GM12891 (cell line): Measurements from ENCODE around the gene TIAM2.

ENCODE experiments used
- POLR2A ChIP-seq: IDR thresholded peaks from 2 replicates; pipeline ENCODE4 v1.6.1; 2011; ENCODE audit warnings: low read depth, low read length, control low read depth
- POLR2AphosphoS5 ChIP-seq: IDR thresholded peaks from 2 replicates; pipeline ENCODE4 v1.6.1; 2011; ENCODE audit warnings: low read depth, low read length, control low read depth
- SPI1 ChIP-seq: IDR thresholded peaks from 2 replicates; pipeline ENCODE4 v1.6.1; 2011; ENCODE audit warnings: low read depth, low read length, control low read depth
- TAF1 ChIP-seq: IDR thresholded peaks from 2 replicates; pipeline ENCODE4 v1.6.1; 2011; ENCODE audit warnings: low read depth, low read length, control low read depth

DNA sequence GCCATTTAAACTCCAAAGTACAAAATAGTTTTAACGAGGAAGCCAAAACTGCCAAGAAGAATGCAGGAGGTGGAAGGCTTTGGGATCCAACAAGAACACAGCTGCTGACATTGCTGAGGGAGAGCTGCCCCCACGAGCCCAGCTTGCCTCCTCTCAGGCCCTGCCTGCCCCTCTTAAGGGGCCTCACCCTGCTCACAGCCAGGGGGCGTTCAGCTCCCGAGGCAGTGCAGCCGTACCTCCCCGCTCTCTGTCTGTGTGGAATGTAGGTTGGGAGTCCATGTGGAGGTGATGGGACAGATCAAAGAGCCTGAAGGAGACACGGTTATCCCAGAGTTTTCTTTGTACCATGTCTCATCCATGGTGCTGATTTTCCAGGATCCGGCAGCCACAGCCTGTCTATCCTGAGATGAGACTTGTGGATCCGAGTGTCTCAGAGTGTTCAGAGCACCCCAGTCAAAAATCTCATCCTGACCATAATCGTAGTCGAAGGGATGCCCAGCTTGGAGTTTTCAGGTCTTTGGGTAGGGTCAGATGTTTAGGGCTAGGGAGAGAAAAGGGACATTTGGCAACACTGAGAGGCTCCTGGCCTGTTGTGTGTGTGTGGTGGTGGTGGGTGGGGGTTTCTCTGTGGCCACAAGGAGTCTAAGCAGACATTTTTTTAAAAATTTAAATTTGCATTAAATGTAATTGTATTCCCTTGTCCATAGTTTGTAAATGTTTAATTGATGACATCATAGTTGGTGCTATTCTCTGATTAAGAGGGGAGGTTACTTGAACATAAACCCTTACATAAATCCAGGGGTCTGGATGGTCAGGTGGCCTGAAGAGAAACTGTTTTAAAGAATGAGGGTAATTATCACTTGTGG, 157.3 kb downstream of the TIAM2 start:
- no peak for TF ChIP-seq POLR2A
- no peak for TF ChIP-seq POLR2AphosphoS5
- TF ChIP-seq TAF1, result no peak
- no peak for TF ChIP-seq SPI1
